Subcutaneous adipose tissue (tissue), 4 donors: ENCODE results near the gene HDHD2. TPM values are rescaled to one million over a fixed set of nuclear protein-coding genes. Genes with fewer than 3 reads are reported as not detected.

ENCODE experiments used
- CTCF ChIP-seq: fragments of 450-650 bp; IDR thresholded peaks from one replicate; pipeline ENCODE4 v1.5.1; 2016; ENCODE audit warnings: low read depth, mild to moderate bottlenecking, control low read depth, antibody characterized with exemption, moderate library complexity
- total RNA-seq, 4 donors: library from RNA; depleted of rRNA; stranded (reverse); fragments of >200 nt; gene quantifications; one replicate each; pipeline ENCODE4 v1.1.0, GENCODE V29; 2016

The HDHD2 gene
- total RNA-seq, 4 donors from 2014 or later = 20.9 to 29.8 (median 25.2) TPM

- no peak for TF ChIP-seq CTCF
Observed at GRCh38 chr18:47141289-47141688, 9.0 kb downstream of the HDHD2 start.

GRCh38 chr18:47121146-47121545 lies 29.2 kb downstream of the HDHD2 start:
- TF ChIP-seq CTCF = no peak

- TF ChIP-seq CTCF = no peak
Observed at GRCh38 chr18:47120428-47120827, 29.9 kb downstream of the HDHD2 start.

GRCh38 chr18:47118981-47119380 lies 31.3 kb downstream of the HDHD2 start:
- no peak for TF ChIP-seq CTCF

GRCh38 chr18:47115205-47115604 lies 35.1 kb downstream of the HDHD2 start:
- TF ChIP-seq CTCF = no peak

- no peak for TF ChIP-seq CTCF
Observed at GRCh38 chr18:47113796-47114540, 36.3 kb downstream of the HDHD2 start.

- no peak for TF ChIP-seq CTCF
Observed at GRCh38 chr18:47110492-47111274, 39.6 kb downstream of the HDHD2 start.
